NT2/D1 (cell line): Measurements from ENCODE around the gene SET.

Source experiments
- DNase-seq: peaks from one replicate; pipeline ENCODE4 v3.0.0-alpha.2; 2011; ENCODE audit warnings: low read depth, low spot score
- H3K27me3 ChIP-seq: 2 replicates; pipeline ENCODE4 v1.6.0; 2011; ENCODE audit warnings: mild to moderate bottlenecking; ENCODE audit not compliant: insufficient read length, insufficient read depth
- H3K36me3 ChIP-seq: 2 replicates; pipeline ENCODE4 v1.6.1; 2011; ENCODE audit warnings: mild to moderate bottlenecking, low read length, mixed read lengths; ENCODE audit not compliant: insufficient read depth, insufficient read length
- H3K4me1 ChIP-seq: 2 replicates; pipeline ENCODE4 v1.5.1; 2011; ENCODE audit not compliant: insufficient read depth, insufficient read length
- H3K4me3 ChIP-seq: 2 replicates; pipeline ENCODE4 v1.5.1; 2011; ENCODE audit warnings: low read depth; ENCODE audit not compliant: insufficient read length
- H3K9ac ChIP-seq: 2 replicates; pipeline ENCODE4 v1.6.0; 2011; ENCODE audit warnings: low read depth; ENCODE audit not compliant: insufficient read length
- H3K9me3 ChIP-seq: 2 replicates; pipeline ENCODE4 v1.5.1; 2011; ENCODE audit warnings: mild to moderate bottlenecking, low read length; ENCODE audit not compliant: insufficient read depth
- SUZ12 ChIP-seq: IDR thresholded peaks from 2 replicates; pipeline ENCODE4 v1.6.1; 2011; ENCODE audit not compliant: insufficient read length, insufficient read depth; ENCODE audit errors: extremely low read depth
- YY1 ChIP-seq: IDR thresholded peaks from 2 replicates; pipeline ENCODE4 v1.6.1; 2011; ENCODE audit not compliant: insufficient read length, insufficient read depth
- ZNF274 ChIP-seq: IDR thresholded peaks from 2 replicates; pipeline ENCODE4 v1.6.1; 2011; ENCODE audit warnings: mild to moderate bottlenecking, low read depth, low read length

The SET gene

DNA sequence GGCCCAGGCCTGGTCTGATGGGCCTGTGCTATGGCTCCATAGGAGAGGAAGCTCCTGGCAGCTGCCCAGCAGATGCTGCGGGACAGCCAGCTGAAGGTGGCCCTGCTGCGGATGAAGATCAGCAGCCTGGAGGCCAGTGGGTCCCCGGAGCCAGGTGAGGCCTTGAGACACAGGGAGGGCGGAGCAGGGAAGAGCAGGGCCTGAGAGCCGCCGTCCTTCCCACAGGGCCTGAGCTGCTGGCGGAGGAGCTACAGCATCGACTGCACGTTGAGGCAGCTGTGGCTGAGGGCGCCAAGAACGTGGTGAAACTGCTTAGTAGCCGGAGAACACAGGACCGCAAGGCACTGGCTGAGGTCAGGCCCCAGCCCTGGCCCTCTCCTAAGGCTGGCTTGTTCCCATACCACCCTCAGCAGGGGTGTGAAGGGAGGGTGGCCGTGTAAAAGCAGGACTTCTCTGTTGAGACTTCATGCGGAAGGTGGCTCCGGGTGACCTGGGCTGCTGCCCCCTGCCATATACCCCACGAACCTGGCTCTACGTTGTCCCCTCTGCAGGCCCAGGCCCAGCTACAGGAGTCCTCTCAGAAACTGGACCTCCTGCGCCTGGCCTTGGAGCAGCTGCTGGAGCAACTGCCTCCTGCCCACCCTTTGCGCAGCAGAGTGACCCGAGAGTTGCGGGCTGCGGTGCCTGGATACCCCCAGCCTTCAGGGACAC lies 17.8 kb downstream of the SET start:
- DNase-seq, result no peak
- Histone ChIP-seq H3K4me1 (peaks cover 9% of the 10 kb centered on the region), H3K4me3 (no peak overlapping the region), H3K9me3 (no peaks in the 10 kb centered on the region), H3K9ac (peak overlapping the region; percentile 32), H3K36me3 (peaks cover 35% of the 10 kb centered on the region), H3K27me3 (no peaks in the 10 kb centered on the region)
- TF ChIP-seq ZNF274, result no peak
- TF ChIP-seq YY1, result no peak
- no peak for TF ChIP-seq SUZ12

DNA sequence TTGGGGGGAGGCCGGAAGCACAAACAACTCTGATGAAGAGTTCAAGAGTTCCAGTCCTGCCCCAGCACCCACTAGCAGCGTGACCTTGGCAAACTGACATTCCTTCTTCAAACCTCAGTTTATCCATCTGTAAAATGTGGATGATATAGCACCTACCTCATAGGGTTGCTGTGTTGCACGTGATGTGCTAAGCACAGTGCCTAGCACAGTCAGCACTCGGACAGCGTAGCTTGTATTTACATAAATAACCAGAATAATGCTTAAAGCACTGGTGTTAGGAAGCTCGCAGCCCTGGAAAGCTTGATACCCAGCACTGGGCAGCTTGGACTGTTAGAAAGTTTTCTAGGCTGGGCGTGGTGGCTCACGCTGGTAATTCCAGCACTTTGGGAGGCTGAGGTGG lies 18.4 kb downstream of the SET start:
- H3K27me3 ChIP-seq, result no peaks in the 10 kb centered on the region

DNA sequence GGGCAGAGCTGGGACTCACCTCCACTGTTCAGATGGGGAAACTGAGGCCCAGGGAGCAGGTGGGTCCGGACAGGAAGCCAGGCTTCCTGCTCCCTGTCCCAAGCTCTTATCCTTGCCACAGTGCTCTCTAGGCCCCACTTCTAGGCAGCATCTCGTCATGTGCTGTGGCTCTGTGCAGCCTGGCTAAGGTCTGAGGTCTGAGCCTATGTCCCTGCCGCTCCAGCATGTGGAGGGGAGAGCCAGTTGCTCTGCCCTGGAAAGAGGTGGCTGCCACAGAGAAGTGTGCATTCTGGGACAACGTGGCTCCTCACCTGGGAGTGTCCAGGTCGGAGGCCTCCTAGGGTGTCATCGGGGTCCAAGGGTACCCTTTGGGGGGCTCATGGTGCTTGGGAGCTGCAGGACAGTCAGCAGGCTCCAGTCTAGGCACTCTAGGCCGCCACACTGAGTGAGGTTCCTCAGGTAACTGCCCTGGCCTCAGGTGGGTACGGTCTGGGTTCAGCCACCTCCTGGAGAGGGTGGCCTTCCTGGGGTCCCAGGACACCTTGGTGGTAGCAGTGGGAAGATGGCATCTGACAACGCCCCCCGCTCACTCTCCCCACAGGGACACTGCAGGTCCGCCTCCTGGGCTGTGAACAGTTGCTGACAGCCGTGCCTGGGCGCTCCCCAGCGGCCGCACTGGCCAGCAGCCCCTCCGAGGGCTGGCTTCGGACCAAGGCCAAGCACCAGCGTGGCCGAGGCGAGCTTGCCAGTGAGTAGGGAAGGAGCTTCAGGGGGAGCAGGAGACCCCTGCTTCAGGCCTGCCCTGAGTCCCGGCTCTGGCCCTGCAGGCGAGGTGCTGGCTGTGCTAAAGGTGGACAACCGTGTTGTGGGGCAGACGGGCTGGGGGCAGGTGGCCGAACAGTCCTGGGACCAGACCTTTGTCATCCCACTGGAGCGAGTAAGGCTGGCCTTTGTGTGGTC lies 23.7 kb downstream of the SET start:
- DNase-seq, result no peak
- no peaks in the 10 kb centered on the region for H3K9me3 ChIP-seq
- no peak overlapping the region for H3K4me3 ChIP-seq
- H3K27me3 ChIP-seq, result no peaks in the 10 kb centered on the region
- no peaks in the 10 kb centered on the region for H3K4me1 ChIP-seq
- peaks cover 50% of the 10 kb centered on the region for H3K36me3 ChIP-seq
- no peak overlapping the region for H3K9ac ChIP-seq
- no peak for TF ChIP-seq ZNF274
- TF ChIP-seq SUZ12, result no peak
- TF ChIP-seq YY1, result no peak

More for the DNA sequence above, 18.4 kb downstream of the SET start:
- no peak overlapping the region for H3K9ac ChIP-seq
- peaks cover 41% of the 10 kb centered on the region for H3K36me3 ChIP-seq
- TF ChIP-seq YY1 (no peak), ZNF274 (no peak), SUZ12 (no peak)
- H3K4me3 ChIP-seq, result no peak overlapping the region
- no peak for DNase-seq
- H3K4me1 ChIP-seq, result peaks cover 9% of the 10 kb centered on the region
- H3K9me3 ChIP-seq, result no peaks in the 10 kb centered on the region

DNA sequence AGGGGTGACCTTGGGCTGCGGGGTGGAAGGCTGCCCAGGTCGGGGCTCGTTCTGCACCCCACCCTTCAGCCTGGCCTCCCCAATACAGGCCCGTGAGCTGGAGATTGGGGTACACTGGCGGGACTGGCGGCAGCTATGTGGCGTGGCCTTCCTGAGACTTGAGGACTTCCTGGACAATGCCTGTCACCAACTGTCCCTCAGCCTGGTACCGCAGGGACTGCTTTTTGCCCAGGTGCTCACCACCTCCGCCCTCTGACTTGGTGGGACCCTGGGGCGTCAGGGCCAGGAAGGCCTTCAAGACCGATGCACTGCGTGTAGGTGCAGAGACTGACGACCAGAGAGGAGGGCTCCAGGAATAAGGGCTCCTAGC lies 24.4 kb downstream of the SET start:
- peaks cover 1% of the 10 kb centered on the region for H3K4me1 ChIP-seq
- no peak for TF ChIP-seq SUZ12
- no peak for TF ChIP-seq YY1
- no peak for TF ChIP-seq ZNF274

DNA sequence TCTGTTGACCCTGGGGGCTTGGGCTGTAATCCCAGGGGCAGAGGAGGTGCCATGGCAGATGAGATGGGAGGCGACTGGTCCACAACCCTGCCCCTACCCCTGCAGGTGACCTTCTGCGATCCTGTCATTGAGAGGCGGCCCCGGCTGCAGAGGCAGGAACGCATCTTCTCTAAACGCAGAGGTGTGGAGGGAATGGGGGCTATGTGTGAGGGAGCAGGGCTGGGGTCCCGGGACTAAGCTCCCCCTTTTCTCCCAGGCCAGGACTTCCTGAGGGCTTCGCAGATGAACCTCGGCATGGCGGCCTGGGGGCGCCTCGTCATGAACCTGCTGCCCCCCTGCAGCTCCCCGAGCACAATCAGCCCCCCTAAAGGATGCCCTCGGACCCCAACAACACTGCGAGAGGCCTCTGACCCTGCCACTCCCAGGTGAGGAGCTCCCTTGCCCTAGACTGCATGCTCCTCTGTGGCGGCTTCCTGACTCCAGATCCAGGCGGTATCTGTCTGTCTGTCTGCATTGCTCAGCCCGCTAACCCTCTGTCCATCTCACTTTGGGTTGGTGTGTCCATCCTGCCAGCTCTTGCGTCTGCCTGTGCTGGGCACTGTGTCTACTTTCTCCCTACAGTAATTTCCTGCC lies 25.0 kb downstream of the SET start:
- H3K4me3 ChIP-seq, result no peak overlapping the region
- peaks cover 4% of the 10 kb centered on the region for H3K4me1 ChIP-seq
- no peaks in the 10 kb centered on the region for H3K9me3 ChIP-seq
- no peaks in the 10 kb centered on the region for H3K27me3 ChIP-seq
- no peak for DNase-seq
- H3K9ac ChIP-seq, result no peak overlapping the region
- TF ChIP-seq ZNF274, result no peak
- TF ChIP-seq SUZ12, result no peak
- no peak for TF ChIP-seq YY1
- H3K36me3 ChIP-seq, result peaks cover 54% of the 10 kb centered on the region

More for the DNA sequence above, 24.4 kb downstream of the SET start:
- no peak for DNase-seq
- Histone ChIP-seq H3K9ac (no peak overlapping the region), H3K27me3 (no peaks in the 10 kb centered on the region), H3K4me3 (no peak overlapping the region), H3K9me3 (no peaks in the 10 kb centered on the region), H3K36me3 (peaks cover 53% of the 10 kb centered on the region)

DNA sequence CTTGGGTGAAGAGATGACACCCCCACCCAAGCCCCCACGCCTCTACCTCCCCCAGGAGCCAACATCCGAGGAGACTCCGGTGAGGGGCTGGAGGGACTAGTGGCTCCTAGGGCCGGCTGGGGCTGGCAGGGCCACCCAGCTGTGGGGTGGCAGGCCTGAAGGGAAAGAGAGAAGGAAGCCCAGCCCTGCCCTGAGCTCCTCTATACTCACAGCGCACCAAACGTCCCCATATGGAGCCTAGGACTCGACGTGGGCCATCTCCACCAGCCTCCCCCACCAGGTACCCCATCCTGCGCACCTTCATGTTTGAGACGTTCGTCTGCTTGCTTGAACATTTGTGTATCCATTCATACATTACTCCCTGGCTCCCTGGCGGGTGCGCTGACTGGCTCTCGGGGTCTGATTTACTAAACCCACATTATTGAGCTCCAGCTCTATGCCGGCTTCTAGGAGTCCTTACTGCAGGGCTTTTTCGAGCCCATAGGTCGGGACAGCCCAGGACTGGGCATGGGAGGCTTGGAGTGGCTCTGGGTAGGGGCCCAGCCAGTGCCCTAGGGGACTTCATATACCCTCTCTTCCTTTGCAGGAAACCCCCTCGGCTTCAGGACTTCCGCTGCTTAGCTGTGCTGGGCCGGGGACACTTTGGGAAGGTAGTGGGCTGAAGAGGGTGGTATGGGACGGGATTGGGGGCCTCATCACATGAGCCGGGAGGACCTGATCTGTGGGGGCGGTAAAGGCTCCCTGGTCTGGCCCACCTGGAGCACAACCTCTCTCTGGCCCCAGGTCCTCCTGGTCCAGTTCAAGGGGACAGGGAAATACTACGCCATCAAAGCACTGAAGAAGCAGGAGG lies 25.8 kb downstream of the SET start:
- H3K4me1 ChIP-seq, result peaks cover 4% of the 10 kb centered on the region
- no peaks in the 10 kb centered on the region for H3K9me3 ChIP-seq
- H3K9ac ChIP-seq, result no peak overlapping the region
- DNase-seq, result no peak
- TF ChIP-seq YY1 (no peak), ZNF274 (no peak), SUZ12 (no peak)
- peaks cover 60% of the 10 kb centered on the region for H3K36me3 ChIP-seq
- no peaks in the 10 kb centered on the region for H3K27me3 ChIP-seq
- no peak overlapping the region for H3K4me3 ChIP-seq
